IgD-negative memory B cell (primary cell): ENCODE measurements around the gene ASTN1. TPM values are rescaled to one million over a fixed set of nuclear protein-coding genes. Genes with fewer than 3 reads are reported as not detected.
"Not testable (repeated sequence)": the region's sequence is repeated elsewhere in the genome, so short reads cannot be mapped to it uniquely, and the experiment has no call there.

ENCODE experiments used
- H3K27ac Mint-ChIP-seq, 3 donors: one replicate each; pipeline ENCODE4 v1.8.0; 2020 to 2022; ENCODE audit warnings: mild to moderate bottlenecking in 3 of 3, mixed read lengths in 3 of 3, moderate library complexity in 1 of 3
- H3K27me3 Mint-ChIP-seq: one replicate; pipeline ENCODE4 v1.8.0; 2021; ENCODE audit warnings: mixed read lengths
- H3K36me3 Mint-ChIP-seq: one replicate; pipeline ENCODE4 v1.8.0; 2020; ENCODE audit warnings: mild to moderate bottlenecking, mixed read lengths
- H3K4me1 Mint-ChIP-seq, 3 donors: one replicate each; pipeline ENCODE4 v1.8.0; 2020 to 2022; ENCODE audit warnings: mixed read lengths in 3 of 3, mild to moderate bottlenecking in 1 of 3
- H3K4me3 Mint-ChIP-seq, 4 donors: one replicate each; pipeline ENCODE4 v1.8.0; 2020 to 2022; ENCODE audit warnings: mild to moderate bottlenecking in 4 of 4, mixed read lengths in 4 of 4, moderate library complexity in 3 of 4
- H3K9me3 Mint-ChIP-seq, 3 donors: one replicate each; pipeline ENCODE4 v1.8.0; 2020 to 2021; ENCODE audit warnings: mixed read lengths in 3 of 3, mild to moderate bottlenecking in 1 of 3
- polyA plus RNA-seq: library from polyadenylated mRNA; unstranded; fragments of 300-500 nt; fragmentation: Illumina TruSeq; gene quantifications from one replicate; pipeline ENCODE4 v1.2.3, GENCODE V29; 2021

Gene ASTN1
- polyA plus RNA-seq, 1 donor from 2014 or later: not detected

GRCh38 chr1:177106196-177106595 lies 58.3 kb downstream of the ASTN1 start:
- Mint-ChIP-seq H3K4me3 (no peak overlapping the region), H3K4me1 (no peaks in the 10 kb centered on the region), H3K27me3 (peaks cover 2% of the 10 kb centered on the region), H3K9me3 (peaks cover 0 to 7% (median 0%) of the 10 kb centered on the region in 3 donors), H3K27ac (no peak overlapping the region), H3K36me3 (no peaks in the 10 kb centered on the region)

DNA sequence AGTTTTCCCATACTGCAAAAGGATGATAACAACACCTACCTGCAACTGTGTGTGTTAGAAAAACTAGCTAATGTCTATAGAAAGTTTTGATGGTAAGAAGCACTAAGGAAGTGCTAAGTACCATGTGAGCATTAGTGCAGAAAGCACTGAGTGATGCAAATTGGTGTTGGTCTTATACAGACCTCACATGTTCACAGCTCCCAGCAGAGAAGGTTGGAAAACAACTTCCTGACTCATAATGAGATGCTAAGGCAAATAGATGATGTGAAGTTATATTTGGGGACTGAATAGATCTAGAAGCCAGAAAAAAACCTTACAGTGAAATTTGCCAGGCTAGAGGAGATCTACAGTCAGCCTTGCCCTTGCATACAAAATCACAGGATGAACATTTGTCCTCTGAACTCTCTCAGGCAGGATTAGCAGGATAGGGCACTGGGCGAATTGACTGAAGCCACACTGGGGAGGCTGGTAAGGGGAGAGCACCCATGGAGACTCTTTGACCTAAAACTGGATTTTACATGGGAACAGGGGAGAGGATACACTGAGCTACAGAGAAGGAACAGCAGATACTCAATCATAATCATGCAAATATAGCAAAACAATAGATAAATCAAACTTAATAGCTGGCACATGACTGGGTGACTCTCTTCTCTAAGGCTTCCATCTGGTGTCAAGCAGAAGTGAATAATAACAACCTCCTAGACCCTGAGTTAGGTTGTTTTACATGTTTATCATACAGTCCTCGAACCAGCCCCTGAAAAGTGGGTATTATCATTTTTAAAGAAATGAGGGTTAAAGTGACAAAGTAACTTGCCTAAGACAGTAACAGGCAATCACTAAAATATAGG lies 61.3 kb downstream of the ASTN1 start:
- Mint-ChIP-seq H3K27me3 (peaks cover 2% of the 10 kb centered on the region), H3K36me3 (no peaks in the 10 kb centered on the region), H3K9me3 (peaks cover 0 to 7% (median 5%) of the 10 kb centered on the region in 3 donors), H3K27ac (no peak overlapping the region), H3K4me1 (no peaks in the 10 kb centered on the region), H3K4me3 (no peak overlapping the region)

DNA sequence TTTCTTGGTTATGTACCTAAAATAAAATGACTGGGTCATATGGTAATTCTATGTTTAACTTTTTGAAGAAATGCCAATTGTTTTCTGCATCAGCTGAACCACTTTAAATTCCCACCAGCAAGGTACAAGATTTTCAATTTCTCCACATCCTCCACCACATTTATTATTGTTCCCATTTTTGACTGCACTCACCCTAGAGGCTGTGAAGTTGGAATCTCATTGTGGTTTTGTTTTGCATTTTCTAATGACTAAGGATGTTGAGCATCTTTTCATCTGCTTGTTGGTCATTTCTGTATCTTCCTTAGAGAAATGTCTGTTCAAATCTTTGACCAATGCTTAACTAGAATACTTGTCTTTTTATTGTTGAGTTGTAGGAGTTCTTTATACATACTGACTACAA lies 72.5 kb downstream of the ASTN1 start:
- Mint-ChIP-seq H3K4me1 (no peaks in the 10 kb centered on the region), H3K27ac (no peak overlapping the region), H3K9me3 (peaks cover 0 to 10% (median under 1%) of the 10 kb centered on the region in 3 donors), H3K27me3 (peaks cover 1% of the 10 kb centered on the region), H3K4me3 (no peak overlapping the region), H3K36me3 (no peaks in the 10 kb centered on the region)

DNA sequence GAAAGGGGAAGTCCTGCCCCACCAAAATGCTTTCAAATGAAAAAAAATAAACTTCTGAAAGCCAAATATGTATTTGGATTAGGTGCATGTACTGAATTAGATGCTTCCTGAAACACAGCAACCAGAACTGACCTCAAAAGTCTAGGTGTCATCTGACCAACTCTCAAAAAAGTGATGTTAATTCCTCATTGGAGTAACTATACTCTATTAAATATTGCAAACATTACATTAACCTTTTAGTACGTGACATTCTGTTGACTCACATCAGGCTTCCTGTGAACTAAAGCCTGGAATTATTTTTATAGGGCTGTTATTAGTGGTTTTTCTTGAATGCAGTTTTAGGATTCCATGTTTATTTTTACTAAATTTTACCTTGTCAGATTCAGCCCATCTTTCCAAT lies 73.5 kb downstream of the ASTN1 start:
- peaks cover 1% of the 10 kb centered on the region for H3K27me3 Mint-ChIP-seq
- peaks cover 0 to 2% (median 2%) of the 10 kb centered on the region in 3 donors for H3K9me3 Mint-ChIP-seq
- H3K36me3 Mint-ChIP-seq: no peaks in the 10 kb centered on the region
- H3K4me1 Mint-ChIP-seq: no peaks in the 10 kb centered on the region
- H3K27ac Mint-ChIP-seq: no peak overlapping the region
- H3K4me3 Mint-ChIP-seq: no peak overlapping the region

DNA sequence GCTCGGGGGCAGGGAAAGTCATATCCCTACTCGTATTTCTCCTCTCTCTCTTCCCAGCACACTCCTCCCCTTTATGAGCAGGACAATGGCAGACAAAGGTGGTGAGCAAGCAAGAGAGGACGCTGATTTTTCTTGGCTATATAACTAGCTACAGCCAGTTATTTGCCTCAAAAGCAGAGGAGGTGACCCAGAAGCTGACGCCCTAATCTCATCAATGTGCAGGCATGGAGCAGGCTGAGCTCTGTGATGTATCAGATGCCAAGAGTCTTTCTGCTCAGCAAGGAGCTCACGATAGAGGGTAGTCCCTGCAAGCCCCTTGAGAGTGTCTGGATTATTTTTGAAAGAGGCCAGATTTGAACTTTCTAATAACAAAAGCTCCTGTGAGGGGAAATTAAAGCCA lies 75.5 kb downstream of the ASTN1 start:
- no peak overlapping the region for H3K27ac Mint-ChIP-seq
- H3K27me3 Mint-ChIP-seq: no peaks in the 10 kb centered on the region
- peaks cover 0 to 1% (median 0%) of the 10 kb centered on the region in 3 donors for H3K4me1 Mint-ChIP-seq
- H3K4me3 Mint-ChIP-seq: no peak overlapping the region
- peaks cover 0 to 6% (median 0%) of the 10 kb centered on the region in 3 donors for H3K9me3 Mint-ChIP-seq
- H3K36me3 Mint-ChIP-seq: no peaks in the 10 kb centered on the region

- H3K27me3 Mint-ChIP-seq: peaks cover 2% of the 10 kb centered on the region
- no peak overlapping the region for H3K4me3 Mint-ChIP-seq
- H3K27ac Mint-ChIP-seq: no peak overlapping the region
- H3K36me3 Mint-ChIP-seq: no peaks in the 10 kb centered on the region
- H3K4me1 Mint-ChIP-seq: peaks cover 0 to 1% (median 0%) of the 10 kb centered on the region in 3 donors
- peaks cover 0 to 6% (median 0%) of the 10 kb centered on the region in 3 donors for H3K9me3 Mint-ChIP-seq
These were observed 81.4 kb downstream of the ASTN1 start for GRCh38 chr1:177082855-177083693.

- peaks cover 0 to 1% (median 0%) of the 10 kb centered on the region in 3 donors for H3K4me1 Mint-ChIP-seq
- H3K27me3 Mint-ChIP-seq: peaks cover 2% of the 10 kb centered on the region
- no peak overlapping the region for H3K4me3 Mint-ChIP-seq
- no peak overlapping the region for H3K27ac Mint-ChIP-seq
- peaks cover 2% of the 10 kb centered on the region for H3K36me3 Mint-ChIP-seq
- peaks cover 0 to 5% (median 0%) of the 10 kb centered on the region in 3 donors for H3K9me3 Mint-ChIP-seq
These were observed 83.9 kb downstream of the ASTN1 start for GRCh38 chr1:177080564-177080963.

DNA sequence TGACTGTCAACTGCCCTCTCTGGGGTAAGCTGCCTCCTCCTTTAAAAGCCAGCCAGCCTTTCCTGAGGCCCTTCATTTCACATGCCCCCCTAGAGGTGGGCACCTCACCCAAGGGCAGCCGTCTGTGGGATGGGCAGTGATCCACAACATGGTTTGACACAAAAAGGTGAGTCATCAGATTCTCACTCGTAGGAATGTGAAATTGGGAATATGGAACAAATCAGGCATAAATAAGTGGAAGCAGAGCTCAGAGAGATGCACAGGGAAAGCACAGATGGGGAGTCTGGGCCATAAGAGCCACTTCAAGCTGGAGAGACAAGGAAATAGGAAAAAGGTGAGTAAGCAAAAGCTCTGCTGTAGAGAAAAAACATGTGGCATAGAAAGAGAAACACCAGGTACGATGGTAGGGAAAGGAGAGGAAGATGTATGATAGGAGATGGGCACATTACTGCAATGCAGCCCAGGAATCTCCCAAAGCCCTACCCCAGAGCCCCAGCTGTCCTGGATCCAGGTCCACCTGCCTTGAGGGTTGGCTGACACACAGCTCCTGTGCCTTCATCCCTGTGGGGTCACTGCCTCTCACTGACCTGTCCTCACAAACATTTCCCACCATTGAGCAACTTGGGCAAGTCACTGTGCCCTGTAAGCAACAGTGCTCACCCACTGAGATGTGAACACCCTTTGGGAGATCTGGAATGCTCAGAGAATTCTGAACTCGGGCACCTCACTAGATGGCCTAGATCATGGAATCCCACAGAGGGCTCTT lies 86.6 kb downstream of the ASTN1 start:
- H3K4me3 Mint-ChIP-seq: no peak overlapping the region
- no peak overlapping the region for H3K27ac Mint-ChIP-seq
- peaks cover 2% of the 10 kb centered on the region for H3K36me3 Mint-ChIP-seq
- peaks cover 2% of the 10 kb centered on the region for H3K27me3 Mint-ChIP-seq
- H3K4me1 Mint-ChIP-seq: no peaks in the 10 kb centered on the region
- H3K9me3 Mint-ChIP-seq: no peaks in the 10 kb centered on the region

GRCh38 chr1:177077006-177077405 lies 87.5 kb downstream of the ASTN1 start:
- Mint-ChIP-seq H3K27ac (no peak overlapping the region), H3K4me1 (no peaks in the 10 kb centered on the region), H3K27me3 (peaks cover 2% of the 10 kb centered on the region), H3K36me3 (peaks cover 2% of the 10 kb centered on the region), H3K4me3 (no peak overlapping the region), H3K9me3 (peaks cover 0 to 2% (median 0%) of the 10 kb centered on the region in 3 donors)

DNA sequence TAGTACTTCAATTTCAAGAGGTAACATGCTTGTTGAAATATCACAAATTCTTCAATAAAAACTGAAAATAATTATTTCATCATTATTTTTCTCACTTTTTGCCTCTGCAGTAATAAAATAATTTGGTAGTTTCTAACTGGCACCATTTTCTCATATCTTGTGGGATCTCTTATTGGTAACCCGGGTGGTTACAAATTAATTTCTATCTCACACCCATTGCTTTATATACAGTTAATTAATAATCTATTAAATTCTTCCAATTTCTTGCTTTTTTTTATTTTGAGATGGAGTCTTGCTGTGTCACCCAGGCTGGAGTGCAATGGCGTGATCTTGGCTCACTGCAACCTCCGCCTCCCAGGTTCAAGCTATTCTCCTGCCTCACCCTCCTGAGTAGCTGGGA lies 89.7 kb downstream of the ASTN1 start:
- H3K36me3 Mint-ChIP-seq, H3K9me3 Mint-ChIP-seq, H3K4me3 Mint-ChIP-seq, H3K4me1 Mint-ChIP-seq, H3K27me3 Mint-ChIP-seq, H3K27ac Mint-ChIP-seq: not testable (repeated sequence)

GRCh38 chr1:177069490-177069889 lies 95.0 kb downstream of the ASTN1 start:
- H3K4me3 Mint-ChIP-seq: no peak overlapping the region
- H3K4me1 Mint-ChIP-seq: no peaks in the 10 kb centered on the region
- H3K9me3 Mint-ChIP-seq: peaks cover 0 to 4% (median 2%) of the 10 kb centered on the region in 3 donors
- H3K27ac Mint-ChIP-seq: no peak overlapping the region
- H3K36me3 Mint-ChIP-seq: no peaks in the 10 kb centered on the region
- H3K27me3 Mint-ChIP-seq: no peaks in the 10 kb centered on the region

GRCh38 chr1:177067752-177068410 lies 96.6 kb downstream of the ASTN1 start:
- Mint-ChIP-seq H3K4me3 (no peak overlapping the region), H3K36me3 (no peaks in the 10 kb centered on the region), H3K4me1 (no peaks in the 10 kb centered on the region), H3K9me3 (peaks cover 0 to 4% (median 2%) of the 10 kb centered on the region in 3 donors), H3K27me3 (no peaks in the 10 kb centered on the region), H3K27ac (no peak overlapping the region)

DNA sequence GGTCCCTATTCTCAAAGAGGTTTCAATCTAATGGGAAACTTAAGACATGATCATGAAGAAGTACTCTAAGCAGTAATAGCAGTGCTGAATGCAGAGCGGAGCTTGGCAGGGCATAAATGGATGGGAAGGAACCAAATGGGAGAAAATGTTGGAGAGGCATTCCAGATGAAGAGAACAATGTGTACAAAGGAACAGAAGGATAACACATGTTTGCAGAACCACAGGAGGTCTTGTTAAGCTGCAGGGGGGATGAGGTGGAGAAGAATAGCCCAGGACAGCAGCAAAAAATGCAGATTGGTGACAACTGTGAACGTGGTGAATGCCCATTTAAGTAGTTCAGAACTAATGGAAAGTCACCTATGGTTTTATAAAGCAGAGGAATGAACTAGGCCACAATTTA lies 99.1 kb downstream of the ASTN1 start:
- Mint-ChIP-seq H3K4me3 (no peak overlapping the region), H3K27me3 (no peaks in the 10 kb centered on the region), H3K36me3 (no peaks in the 10 kb centered on the region), H3K27ac (no peak overlapping the region), H3K4me1 (no peaks in the 10 kb centered on the region), H3K9me3 (peaks cover 0 to 2% (median 2%) of the 10 kb centered on the region in 3 donors)

DNA sequence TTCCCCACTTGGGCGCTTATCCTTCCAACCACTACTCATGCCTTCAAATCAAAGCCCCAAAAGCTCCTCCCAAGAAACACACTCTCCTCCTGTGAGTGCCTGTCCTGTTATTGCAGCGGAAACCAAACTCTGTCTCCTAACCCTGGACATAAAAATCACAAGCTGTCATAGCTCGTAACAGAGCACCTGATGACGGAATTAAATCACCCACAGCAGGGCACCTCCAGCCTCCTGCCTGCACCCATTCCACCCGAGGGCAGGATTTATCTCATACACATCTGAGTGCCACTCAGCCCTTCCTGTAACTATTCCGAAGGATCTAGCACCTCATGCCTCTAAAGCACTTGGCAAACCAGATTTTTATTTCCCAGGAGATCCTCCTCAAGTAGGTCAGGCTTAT lies 100.9 kb downstream of the ASTN1 start:
- H3K4me1 Mint-ChIP-seq: no peaks in the 10 kb centered on the region
- no peak overlapping the region for H3K4me3 Mint-ChIP-seq
- H3K27me3 Mint-ChIP-seq: no peaks in the 10 kb centered on the region
- no peaks in the 10 kb centered on the region for H3K36me3 Mint-ChIP-seq
- H3K27ac Mint-ChIP-seq: peak overlapping the region in 2 of 3 donors; percentile 18 to 55
- peaks cover 0 to 2% (median 2%) of the 10 kb centered on the region in 3 donors for H3K9me3 Mint-ChIP-seq
